CD14-positive monocyte (primary cell): ENCODE data around the gene FHIT. TPM values are rescaled to one million over a fixed set of nuclear protein-coding genes. Genes with fewer than 3 reads are reported as not detected.

Experiments used
- DNase-seq, 3 donors: peaks; one replicate each; pipeline ENCODE4 v3.0.0-alpha.2; 2011 to 2022
- H2AFZ ChIP-seq: 2 replicates; pipeline ENCODE4 v1.6.0; 2012; ENCODE audit warnings: mild to moderate bottlenecking, low read depth, low read length, inconsistent platforms; ENCODE audit not compliant: insufficient read depth, poor library complexity, severe bottlenecking
- H3K27ac ChIP-seq, 2 donors: 1 replicate in 1 of 2; 2 replicates in 1 of 2; pipeline ENCODE4 v1.5.1; 2012 to 2013; ENCODE audit warnings: low read length in 2 of 2, control low read depth in 1 of 2, inconsistent platforms in 1 of 2, low read depth in 1 of 2, mild to moderate bottlenecking in 1 of 2
- H3K27me3 ChIP-seq, 2 donors: one replicate each; pipeline versions ENCODE4 v1.6.0 to v1.6.1; 2011 to 2013; ENCODE audit warnings: low read length in 2 of 2; ENCODE audit not compliant: control insufficient read depth in 2 of 2, insufficient read depth in 2 of 2
- H3K36me3 ChIP-seq, 2 donors: replicated peaks in 1 of 2; 1 replicate in 1 of 2; 2 replicates in 1 of 2; pipeline versions ENCODE4 v1.5.1 to v1.6.1; 2012 to 2013; ENCODE audit warnings: low read length in 2 of 2, control low read depth in 1 of 2, inconsistent platforms in 1 of 2, mild to moderate bottlenecking in 1 of 2; ENCODE audit not compliant: insufficient read depth in 2 of 2, control insufficient read depth in 1 of 2
- H3K4me1 ChIP-seq, 2 donors: 1 replicate in 1 of 2; 2 replicates in 1 of 2; pipeline versions ENCODE4 v1.5.1 to v1.6.1; 2012 to 2013; ENCODE audit warnings: low read length in 2 of 2, control low read depth in 1 of 2, inconsistent platforms in 1 of 2, mild to moderate bottlenecking in 1 of 2, moderate library complexity in 1 of 2; ENCODE audit not compliant: insufficient read depth in 2 of 2, control insufficient read depth in 1 of 2
- H3K4me2 ChIP-seq: replicated peaks from 2 replicates; pipeline ENCODE3; 2012; ENCODE audit warnings: low read length, moderate library complexity, mild to moderate bottlenecking; ENCODE audit not compliant: poor library complexity, severe bottlenecking; ENCODE audit errors: extremely low read depth
- H3K4me3 ChIP-seq, 3 experiments: fragments of 200-600 bp in 1 of 3; sonication (generic) in 1 of 3; replicated peaks in 1 of 3; 1 replicate in 2 of 3; 2 replicates in 1 of 3; pipeline ENCODE4 v1.5.1; 2011 to 2013; ENCODE audit warnings: low read length in 3 of 3, mild to moderate bottlenecking in 3 of 3, control low read depth in 2 of 3, low read depth in 2 of 3, inconsistent platforms in 1 of 3, moderate library complexity in 1 of 3
- H3K79me2 ChIP-seq: 2 replicates; pipeline ENCODE4 v1.6.0; 2012; ENCODE audit warnings: mild to moderate bottlenecking, control low read depth, inconsistent platforms, low read length, moderate library complexity; ENCODE audit not compliant: insufficient read depth
- H3K9ac ChIP-seq: 2 replicates; pipeline ENCODE4 v1.6.0; 2017; ENCODE audit warnings: low read length, mild to moderate bottlenecking; ENCODE audit not compliant: insufficient read depth, poor library complexity, severe bottlenecking
- H3K9me3 ChIP-seq, 2 donors: replicated peaks in 1 of 2; 1 replicate in 1 of 2; 2 replicates in 1 of 2; pipeline versions ENCODE4 v1.5.1 to v1.6.1; 2012 to 2013; ENCODE audit warnings: low read length in 2 of 2, control low read depth in 1 of 2; ENCODE audit not compliant: control insufficient read depth in 1 of 2, insufficient read depth in 1 of 2
- H4K20me1 ChIP-seq: 2 replicates; pipeline ENCODE4 v1.6.0; 2012; ENCODE audit warnings: mild to moderate bottlenecking, low read length, control low read depth, moderate library complexity; ENCODE audit not compliant: insufficient read depth
- H3K27ac Mint-ChIP-seq, 7 donors: one replicate each; pipeline ENCODE4 v1.8.0; 2020; ENCODE audit warnings: mild to moderate bottlenecking in 7 of 7, mixed read lengths in 7 of 7, moderate library complexity in 6 of 7, inconsistent platforms in 2 of 7
- H3K27me3 Mint-ChIP-seq, 3 donors: one replicate each; pipeline ENCODE4 v1.8.0; 2021 to 2022; ENCODE audit warnings: low read depth in 3 of 3, mild to moderate bottlenecking in 3 of 3, mixed read lengths in 3 of 3, moderate library complexity in 3 of 3, inconsistent platforms in 1 of 3
- H3K36me3 Mint-ChIP-seq, 2 donors: one replicate each; pipeline ENCODE4 v1.8.0; 2020; ENCODE audit warnings: mixed read lengths in 2 of 2, inconsistent platforms in 1 of 2, mild to moderate bottlenecking in 1 of 2
- H3K4me1 Mint-ChIP-seq: one replicate; pipeline ENCODE4 v1.8.0; 2020; ENCODE audit warnings: mild to moderate bottlenecking, mixed read lengths
- H3K4me3 Mint-ChIP-seq, 2 donors: one replicate each; pipeline ENCODE4 v1.8.0; 2020; ENCODE audit warnings: mild to moderate bottlenecking in 2 of 2, mixed read lengths in 2 of 2, moderate library complexity in 1 of 2
- H3K9me3 Mint-ChIP-seq, 7 donors: one replicate each; pipeline ENCODE4 v1.8.0; 2020 to 2022; ENCODE audit warnings: mixed read lengths in 7 of 7, mild to moderate bottlenecking in 6 of 7, moderate library complexity in 6 of 7, inconsistent platforms in 2 of 7
- WGBS: methylation state at CpG from one replicate; pipeline ENCODE4 v1.1.5; 2013; ENCODE audit warnings: missing lambda C conversion rate; ENCODE audit not compliant: insufficient coverage; 5-methylcytosine and 5-hydroxymethylcytosine counted together
- intact Hi-C, 2 donors: fragments of 100-400 bp; cut with micrococcal nuclease; formaldehyde crosslinking; loops; one replicate each; pipeline versions ENCODE4 v1.15.0 to v1.15.1; 2023
- polyA plus RNA-seq, 3 donors: library from polyadenylated mRNA; depleted of rRNA in 1 of 3; unstranded in 2 of 3; stranded (reverse) in 1 of 3; fragments of 300-500 nt in 2 of 3; fragments of >200 nt in 1 of 3; fragmentation: Illumina TruSeq in 2 of 3; gene quantifications; 1 replicate in 2 of 3; 2 replicates in 1 of 3; pipeline ENCODE4 v1.2.3, GENCODE V29; 2012 to 2021
- TF ChIP-seq, protein P1 (sequence below): fragments of 200-600 bp; IDR thresholded peaks from one replicate; pipeline ENCODE4 v1.8.0; 2022; ENCODE audit warnings: antibody characterized with exemption, mild to moderate bottlenecking

Gene FHIT
- polyA plus RNA-seq, 3 donors, result 1.7 to 3.4 (median 3.2) TPM

GRCh38 chr3:59810606-59811005 is 1440.6 kb downstream of the FHIT start:
- TF ChIP-seq, protein P1, sequence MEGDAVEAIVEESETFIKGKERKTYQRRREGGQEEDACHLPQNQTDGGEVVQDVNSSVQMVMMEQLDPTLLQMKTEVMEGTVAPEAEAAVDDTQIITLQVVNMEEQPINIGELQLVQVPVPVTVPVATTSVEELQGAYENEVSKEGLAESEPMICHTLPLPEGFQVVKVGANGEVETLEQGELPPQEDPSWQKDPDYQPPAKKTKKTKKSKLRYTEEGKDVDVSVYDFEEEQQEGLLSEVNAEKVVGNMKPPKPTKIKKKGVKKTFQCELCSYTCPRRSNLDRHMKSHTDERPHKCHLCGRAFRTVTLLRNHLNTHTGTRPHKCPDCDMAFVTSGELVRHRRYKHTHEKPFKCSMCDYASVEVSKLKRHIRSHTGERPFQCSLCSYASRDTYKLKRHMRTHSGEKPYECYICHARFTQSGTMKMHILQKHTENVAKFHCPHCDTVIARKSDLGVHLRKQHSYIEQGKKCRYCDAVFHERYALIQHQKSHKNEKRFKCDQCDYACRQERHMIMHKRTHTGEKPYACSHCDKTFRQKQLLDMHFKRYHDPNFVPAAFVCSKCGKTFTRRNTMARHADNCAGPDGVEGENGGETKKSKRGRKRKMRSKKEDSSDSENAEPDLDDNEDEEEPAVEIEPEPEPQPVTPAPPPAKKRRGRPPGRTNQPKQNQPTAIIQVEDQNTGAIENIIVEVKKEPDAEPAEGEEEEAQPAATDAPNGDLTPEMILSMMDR, result no peak
- WGBS, result no CpG with 5 or more reads among the region's 2 CpGs
- no peaks in the 10 kb centered on the region for H3K79me2 ChIP-seq
- no peak overlapping the region for H3K27ac Mint-ChIP-seq
- H3K27me3 ChIP-seq, result no peaks in the 10 kb centered on the region
- no peaks in the 10 kb centered on the region for H3K36me3 Mint-ChIP-seq
- H3K27me3 Mint-ChIP-seq, result peaks cover 3 to 10% (median 7%) of the 10 kb centered on the region in 3 donors
- H3K4me3 ChIP-seq, result no peak overlapping the region
- H3K4me1 Mint-ChIP-seq, result no peaks in the 10 kb centered on the region
- H2AFZ ChIP-seq, result no peak overlapping the region
- intact Hi-C loops, result no loop called here
- DNase-seq, result no peak
- no peak overlapping the region for H3K4me2 ChIP-seq
- H3K4me1 ChIP-seq, result no peaks in the 10 kb centered on the region
- H3K4me3 Mint-ChIP-seq, result no peak overlapping the region
- H3K27ac ChIP-seq, result no peak overlapping the region
- no peak overlapping the region for H3K9ac ChIP-seq
- no peaks in the 10 kb centered on the region for H3K36me3 ChIP-seq
- H3K9me3 Mint-ChIP-seq, result no peaks in the 10 kb centered on the region
- H3K9me3 ChIP-seq, result no peaks in the 10 kb centered on the region
- no peaks in the 10 kb centered on the region for H4K20me1 ChIP-seq

- Histone ChIP-seq H4K20me1 (no peaks in the 10 kb centered on the region), H2AFZ (no peak overlapping the region), H3K9me3 (no peaks in the 10 kb centered on the region), H3K36me3 (no peaks in the 10 kb centered on the region), H3K9ac (no peak overlapping the region), H3K4me1 (no peaks in the 10 kb centered on the region), H3K27me3 (no peaks in the 10 kb centered on the region), H3K4me2 (no peak overlapping the region), H3K4me3 (no peak overlapping the region), H3K79me2 (no peaks in the 10 kb centered on the region), H3K27ac (no peak overlapping the region)
- intact Hi-C loops, result no loop called here
- H3K27me3 Mint-ChIP-seq, result peaks cover 3 to 10% (median 7%) of the 10 kb centered on the region in 3 donors
- H3K4me3 Mint-ChIP-seq, result no peak overlapping the region
- DNase-seq, result no peak
- H3K9me3 Mint-ChIP-seq, result no peaks in the 10 kb centered on the region
- TF ChIP-seq, protein P1, result no peak
- no peaks in the 10 kb centered on the region for H3K36me3 Mint-ChIP-seq
- H3K4me1 Mint-ChIP-seq, result no peaks in the 10 kb centered on the region
- 60% methylated on average over 1 of the region's 8 CpGs for WGBS
- no peak overlapping the region for H3K27ac Mint-ChIP-seq
Measured at GRCh38 chr3:59809710-59810444, 1441.4 kb downstream of the FHIT start.
